ENCODE data around the gene PAPPA2.
"Not testable (repeated sequence)": the region's sequence is repeated elsewhere in the genome, so short reads cannot be mapped to it uniquely, and the experiment has no call there.

DNA sequence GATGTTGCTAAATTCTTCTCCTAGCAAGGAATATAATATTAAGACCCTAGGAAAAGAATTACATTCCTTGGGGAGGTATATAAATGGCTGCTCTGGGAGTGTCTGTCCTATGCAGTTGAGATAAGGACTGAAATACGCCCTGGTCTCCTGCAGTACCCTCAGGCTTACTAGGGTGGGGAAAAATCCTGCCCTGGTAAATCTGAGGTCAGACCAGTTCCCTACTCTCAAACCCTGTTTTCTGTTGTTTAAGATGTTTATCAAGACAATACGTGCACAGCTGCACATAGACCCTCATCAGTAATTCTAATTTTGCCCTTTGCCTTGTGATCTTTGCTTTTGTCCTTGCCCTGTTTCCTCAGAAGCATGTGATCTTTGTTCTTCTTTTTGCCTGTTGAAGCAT, 11.2 kb upstream of the PAPPA2 start:
- not testable (repeated sequence) for TF ChIP-seq POLR2A (IDR thresholded peaks at IDR 0.05)
- TF ChIP-seq, protein P1, sequence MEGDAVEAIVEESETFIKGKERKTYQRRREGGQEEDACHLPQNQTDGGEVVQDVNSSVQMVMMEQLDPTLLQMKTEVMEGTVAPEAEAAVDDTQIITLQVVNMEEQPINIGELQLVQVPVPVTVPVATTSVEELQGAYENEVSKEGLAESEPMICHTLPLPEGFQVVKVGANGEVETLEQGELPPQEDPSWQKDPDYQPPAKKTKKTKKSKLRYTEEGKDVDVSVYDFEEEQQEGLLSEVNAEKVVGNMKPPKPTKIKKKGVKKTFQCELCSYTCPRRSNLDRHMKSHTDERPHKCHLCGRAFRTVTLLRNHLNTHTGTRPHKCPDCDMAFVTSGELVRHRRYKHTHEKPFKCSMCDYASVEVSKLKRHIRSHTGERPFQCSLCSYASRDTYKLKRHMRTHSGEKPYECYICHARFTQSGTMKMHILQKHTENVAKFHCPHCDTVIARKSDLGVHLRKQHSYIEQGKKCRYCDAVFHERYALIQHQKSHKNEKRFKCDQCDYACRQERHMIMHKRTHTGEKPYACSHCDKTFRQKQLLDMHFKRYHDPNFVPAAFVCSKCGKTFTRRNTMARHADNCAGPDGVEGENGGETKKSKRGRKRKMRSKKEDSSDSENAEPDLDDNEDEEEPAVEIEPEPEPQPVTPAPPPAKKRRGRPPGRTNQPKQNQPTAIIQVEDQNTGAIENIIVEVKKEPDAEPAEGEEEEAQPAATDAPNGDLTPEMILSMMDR (IDR thresholded peaks at IDR 0.05): not testable (repeated sequence)
